ENCODE measurements around the gene FER.

GRCh38 chr5:108924457-108924961 lies 176.8 kb downstream of the FER start:
- TF ChIP-seq RBBP5 (IDR thresholded peaks at IDR 0.05; ENCODE audit: borderline replicate concordance, low read depth, low read length) (no peak), SIRT6 (IDR thresholded peaks at IDR 0.05; ENCODE audit: low read length) (no peak), CTCF (IDR thresholded peaks at IDR 0.05; ENCODE audit: control extremely low read depth in 1 of 3, insufficient read depth in 1 of 3, low read depth in 1 of 3, low read length in 3 of 3) (peak in 1 of 3 experiments; percentile 36; a peak in 2 of 4 replicates), E2F6 (IDR thresholded peaks at IDR 0.05) (no peak), POLR2A (IDR thresholded peaks at IDR 0.05; ENCODE audit: control extremely low read depth in 1 of 2, low read depth in 2 of 2, low read length in 2 of 2) (no peak), SP1 (IDR thresholded peaks at IDR 0.05; ENCODE audit: low read depth, low read length) (no peak), RNF2 (IDR thresholded peaks at IDR 0.05; ENCODE audit: borderline replicate concordance, low read depth, low read length, missing control alignments, poor library complexity, severe bottlenecking) (no peak), JUN (IDR thresholded peaks at IDR 0.05; ENCODE audit: low read depth, low read length) (no peak), CREB1 (IDR thresholded peaks at IDR 0.05) (no peak), RFX5 (IDR thresholded peaks at IDR 0.05; ENCODE audit: borderline replicate concordance, low read depth, low read length) (no peak), POLR2AphosphoS5 (IDR thresholded peaks at IDR 0.05; ENCODE audit: low read depth, low read length) (no peak), ZNF274 (IDR thresholded peaks at IDR 0.05; ENCODE audit: borderline replicate concordance, extremely low read depth, low read length) (no peak), CBX8 (IDR thresholded peaks at IDR 0.05; ENCODE audit: borderline replicate concordance, low read depth, low read length) (no peak), HDAC6 (IDR thresholded peaks at IDR 0.05; ENCODE audit: low read depth, low read length) (no peak)
